ENCODE measurements around the gene PNMA6A.
"Not testable (repeated sequence)": the region's sequence is repeated elsewhere in the genome, so short reads cannot be mapped to it uniquely, and the experiment has no call there.

- TF ChIP-seq CTCF (IDR thresholded peaks at IDR 0.05; ENCODE audit: low read length); EZH2phosphoT487 (IDR thresholded peaks at IDR 0.05; ENCODE audit: low read length); EZH2 (optimal IDR thresholded peaks at IDR 0.05; ENCODE audit: low read depth, low read length): not testable (repeated sequence)
These were observed 48.0 kb downstream of the PNMA6A start for GRCh38 chrX:153120230-153120629.

Data from MM.1S (cell line).